Measurements from ENCODE around the gene ADAMTS18. TPM values are rescaled to one million over a fixed set of nuclear protein-coding genes. Genes with fewer than 3 reads are reported as not detected.

ADAMTS18 gene
- total and polyA plus RNA-seq, 2 donors (not counting 3 experiments of a cell fraction or from before 2014, with no cell fraction given) = 18.4 to 27.5 TPM

- Histone ChIP-seq H3K36me3 (ENCODE audit: control insufficient read depth in 2 of 2, extremely low read depth in 1 of 2, insufficient read depth in 2 of 2, low read length in 2 of 2) (peaks cover 0 to 4% of the 10 kb centered on the region in 2 experiments), H3K4me2 (ENCODE audit: insufficient read depth, low read length) (no peak overlapping the region), H3K27me3 (ENCODE audit: control insufficient read depth in 2 of 2, insufficient read depth in 2 of 2, low read length in 2 of 2) (no peaks in the 10 kb centered on the region), H2AFZ (ENCODE audit: low read depth, low read length) (no peak overlapping the region), H3K4me1 (ENCODE audit: control insufficient read depth, extremely low read depth, insufficient read depth, low read length) (peaks cover 31% of the 10 kb centered on the region), H3K9me3 (replicated peaks; ENCODE audit: control insufficient read depth, insufficient read depth, low read length) (no peaks in the 10 kb centered on the region), H3K79me2 (ENCODE audit: control insufficient read depth, insufficient read depth, low read length) (no peaks in the 10 kb centered on the region), H4K20me1 (replicated peaks; ENCODE audit: control insufficient read depth, extremely low read depth, insufficient read depth, low read length) (no peaks in the 10 kb centered on the region), H3K27ac (ENCODE audit: insufficient read depth, low read depth, low read length) (no peak overlapping the region), H3K4me3 (replicated peaks in 1 of 3; ENCODE audit: insufficient read depth in 1 of 3, low read depth in 1 of 3, low read length in 3 of 3) (no peak overlapping the region), H3K9me1 (replicated peaks; ENCODE audit: control insufficient read depth, extremely low read depth, insufficient read depth, low read length) (no peaks in the 10 kb centered on the region), H3K9ac (replicated peaks; ENCODE audit: extremely low read depth, insufficient read depth, low read length) (no peak overlapping the region)
- no peak for DNase-seq (ENCODE audit: low read depth, low spot score)
- ChIA-PET CTCF (no interaction called here), POLR2A (no interaction called here)
- no peak for FAIRE-seq
- TF ChIP-seq MAX (IDR thresholded peaks at IDR 0.05; ENCODE audit: insufficient read depth, insufficient read length) = no peak
- no peak for TF ChIP-seq POLR2AphosphoS5 (IDR thresholded peaks at IDR 0.05; ENCODE audit: insufficient read depth, low read depth, low read length)
- TF ChIP-seq JUN (IDR thresholded peaks at IDR 0.05; ENCODE audit: borderline replicate concordance, insufficient read depth, insufficient read length, low read depth) = no peak
- TF ChIP-seq FOS (IDR thresholded peaks at IDR 0.05; ENCODE audit: borderline replicate concordance, insufficient read depth, low read length) = no peak
- TF ChIP-seq EZH2 (IDR thresholded peaks at IDR 0.05; ENCODE audit: borderline replicate concordance, low read depth, low read length, severe bottlenecking) = no peak
- no peak for TF ChIP-seq POLR2A (IDR thresholded peaks at IDR 0.05; ENCODE audit: low read depth, low read length)
- no peak for TF ChIP-seq MYC (IDR thresholded peaks at IDR 0.05; ENCODE audit: low read depth, low read length)
- no peak for TF ChIP-seq GATA2 (IDR thresholded peaks at IDR 0.05; ENCODE audit: insufficient read depth, insufficient read length, low read depth, low read length)
- TF ChIP-seq CTCF (IDR thresholded peaks at IDR 0.05; ENCODE audit: extremely low read depth in 1 of 2, insufficient read depth in 1 of 2, low read depth in 1 of 2, low read length in 2 of 2) = no peak
- dilution Hi-C loops (cut with MboI; ENCODE audit: extremely low pct_ligation_motif_present, low sequenced_read_pairs) (no loop called here), intact Hi-C loops (cut with micrococcal nuclease) (no loop called here)
- no TSS peak for BruUV-seq (replicated peaks)
These were observed 149.2 kb downstream of the ADAMTS18 start for GRCh38 chr16:77285676-77286075.
